ENCODE results near the gene TENM4. TPM values are rescaled to one million over a fixed set of nuclear protein-coding genes. Genes with fewer than 3 reads are reported as not detected.

The TENM4 gene
- total and polyA plus RNA-seq, 2 of the 13 experiments (the other 11 are each of a cell fraction or from before 2014, with no cell fraction given) = not detected

DNA sequence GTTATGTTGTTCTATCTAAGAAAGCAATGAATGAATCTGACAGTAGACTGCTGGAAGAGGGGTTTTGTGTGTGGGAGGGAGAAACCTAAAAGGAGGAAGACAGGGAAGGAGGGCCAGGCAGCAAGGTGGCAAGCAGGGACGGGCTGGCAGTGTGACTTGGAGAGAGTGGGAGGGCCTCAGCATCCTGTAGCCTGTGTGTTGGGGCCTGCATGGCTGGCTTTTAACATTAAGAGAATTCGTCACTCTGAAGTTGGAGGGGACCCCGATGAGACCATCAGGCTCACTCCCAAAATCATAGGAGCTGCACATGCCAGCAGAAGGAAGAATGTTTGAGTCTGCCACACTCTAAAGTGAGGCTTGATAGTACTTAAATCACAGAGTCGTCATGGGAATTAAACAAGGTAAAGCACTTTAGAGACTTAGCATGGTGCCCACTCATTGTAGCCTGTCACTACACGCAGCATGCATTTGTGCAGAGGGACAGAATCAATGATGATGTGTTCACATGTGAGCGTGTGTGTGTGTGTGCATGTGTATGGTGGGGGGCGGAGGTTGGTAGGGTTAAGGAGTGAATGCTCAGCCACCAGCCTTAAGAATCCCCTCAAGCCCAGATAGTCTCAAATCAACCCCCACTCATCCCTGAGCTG, 199.5 kb downstream of the TENM4 start:
- no peak overlapping the region for H3K4me2 ChIP-seq (ENCODE audit: low read depth, low read length)
- no peaks in the 10 kb centered on the region for H3K9me3 ChIP-seq (ENCODE audit: low read length)
- no peaks in the 10 kb centered on the region for H4K20me1 ChIP-seq (ENCODE audit: insufficient read depth, low read length)
- in situ Hi-C loops (cut with HindIII; ENCODE audit: extremely low pct_ligation_motif_present, low pct_unique_long_range_greater_than_20kb) (no loop called here), intact Hi-C loops (cut with micrococcal nuclease; ENCODE audit: unreplicated experiment) (no loop called here)
- DNase-seq (ENCODE audit: low spot score) (no peak), FAIRE-seq (no peak), ATAC-seq (no peak)
- no peak overlapping the region for H2AFZ ChIP-seq (ENCODE audit: low read length)
- no peaks in the 10 kb centered on the region for H3K79me2 ChIP-seq (ENCODE audit: insufficient read depth, low read length)
- H3K4me3 ChIP-seq (replicated peaks in 1 of 3; ENCODE audit: insufficient read depth in 1 of 3, low read depth in 2 of 3, low read length in 3 of 3) = no peak overlapping the region
- TF ChIP-seq ZNF850 (CRISPR knock-in tag; conservative IDR thresholded peaks at IDR 0.05) = no peak
- no peak for TF ChIP-seq ZNF772 (CRISPR knock-in tag; IDR thresholded peaks at IDR 0.05)
- TF ChIP-seq ZBTB7B (CRISPR knock-in tag; IDR thresholded peaks at IDR 0.05) = no peak
- no peak for TF ChIP-seq ZNF674 (CRISPR knock-in tag; IDR thresholded peaks at IDR 0.05; ENCODE audit: low read depth)
- TF ChIP-seq RARA (CRISPR knock-in tag; IDR thresholded peaks at IDR 0.05) = no peak
- TF ChIP-seq SETDB1 (CRISPR knock-in tag; IDR thresholded peaks at IDR 0.05; ENCODE audit: borderline replicate concordance) = no peak
- TF ChIP-seq ZNF354B (CRISPR knock-in tag; IDR thresholded peaks at IDR 0.05) = no peak
- no peak for TF ChIP-seq ZNF776 (CRISPR knock-in tag; IDR thresholded peaks at IDR 0.05)
- POLR2A ChIA-PET = no interaction called here
- H3K36me3 ChIP-seq (replicated peaks in 1 of 2; ENCODE audit: control insufficient read depth in 1 of 2, insufficient read depth in 2 of 2, low read length in 2 of 2) = no peaks in the 10 kb centered on the region
- H3K4me1 ChIP-seq (ENCODE audit: insufficient read depth, low read length) = no peaks in the 10 kb centered on the region
- no peak overlapping the region for H3K9ac ChIP-seq (ENCODE audit: insufficient read depth, low read depth, low read length)
- no peak overlapping the region for H3K27ac ChIP-seq (ENCODE audit: extremely low read length, insufficient read depth, low read length)
- CTCF ChIA-PET (ENCODE audit: low intra/inter-chr PET ratio, low total read pairs) = no interaction called here
- WGBS (ENCODE audit: low lambda C conversion rate) = 2% methylated on average over 7 of the region's 7 CpGs
- peaks cover 2 to 14% of the 10 kb centered on the region in 2 experiments; a peak in 3 of 5 replicates for H3K27me3 ChIP-seq (ENCODE audit: control insufficient read depth in 1 of 2, insufficient read depth in 2 of 2, low read length in 2 of 2)
- BruUV-seq (replicated peaks) = no TSS peak

DNA sequence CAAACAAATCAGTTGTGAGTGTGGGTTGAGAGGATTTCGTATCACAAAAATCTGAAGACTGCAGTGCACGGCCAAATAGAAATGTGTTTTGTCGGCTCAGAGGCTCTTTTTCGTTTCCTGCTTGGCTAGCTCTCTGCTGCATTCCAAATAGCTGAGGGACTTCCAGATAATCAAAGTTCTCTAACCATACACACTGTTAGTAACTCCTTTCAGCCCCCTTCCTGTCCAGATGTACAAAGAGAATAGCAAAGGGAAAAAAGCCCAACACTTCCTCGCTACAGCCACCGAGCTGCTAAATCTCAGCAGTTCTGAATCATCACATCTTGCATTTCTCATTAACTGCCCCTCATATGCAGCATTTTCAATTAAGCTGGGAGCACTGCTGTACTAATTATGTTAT, 203.1 kb downstream of the TENM4 start:
- DNase-seq (ENCODE audit: low spot score) = no peak
- Histone ChIP-seq H3K27me3 (ENCODE audit: control insufficient read depth in 1 of 2, insufficient read depth in 2 of 2, low read length in 2 of 2) (peaks cover 0 to 14% of the 10 kb centered on the region in 2 experiments; a peak in 1 of 5 replicates), H3K9me3 (ENCODE audit: low read length) (no peaks in the 10 kb centered on the region), H3K79me2 (ENCODE audit: insufficient read depth, low read length) (no peaks in the 10 kb centered on the region), H2AFZ (ENCODE audit: low read length) (no peak overlapping the region), H3K9ac (ENCODE audit: insufficient read depth, low read depth, low read length) (no peak overlapping the region), H4K20me1 (ENCODE audit: insufficient read depth, low read length) (no peaks in the 10 kb centered on the region), H3K36me3 (replicated peaks in 1 of 2; ENCODE audit: control insufficient read depth in 1 of 2, insufficient read depth in 2 of 2, low read length in 2 of 2) (no peaks in the 10 kb centered on the region), H3K4me3 (replicated peaks in 1 of 3; ENCODE audit: insufficient read depth in 1 of 3, low read depth in 2 of 3, low read length in 3 of 3) (no peak overlapping the region), H3K4me2 (ENCODE audit: low read depth, low read length) (no peak overlapping the region), H3K27ac (ENCODE audit: extremely low read length, insufficient read depth, low read length) (no peak overlapping the region), H3K4me1 (ENCODE audit: insufficient read depth, low read length) (no peaks in the 10 kb centered on the region)
- POLR2A ChIA-PET = no interaction called here
- no peak for ATAC-seq
- intact Hi-C loops (cut with micrococcal nuclease; ENCODE audit: unreplicated experiment) (no loop called here), in situ Hi-C loops (cut with HindIII; ENCODE audit: extremely low pct_ligation_motif_present, low pct_unique_long_range_greater_than_20kb) (no loop called here)
- BruUV-seq (replicated peaks) = no TSS peak
- 19% methylated on average over 6 of the region's 6 CpGs for WGBS (ENCODE audit: low lambda C conversion rate)
- CTCF ChIA-PET (ENCODE audit: low intra/inter-chr PET ratio, low total read pairs) = no interaction called here
- no peak for FAIRE-seq
- no peak for TF ChIP-seq RXRB (CRISPR knock-in tag; IDR thresholded peaks at IDR 0.05; ENCODE audit: borderline replicate concordance)
- TF ChIP-seq ZNF430 (CRISPR knock-in tag; IDR thresholded peaks at IDR 0.05) = no peak
- no peak for TF ChIP-seq FOSL2 (CRISPR knock-in tag; IDR thresholded peaks at IDR 0.05)
- TF ChIP-seq ZFP90 (CRISPR knock-in tag; IDR thresholded peaks at IDR 0.05; ENCODE audit: borderline replicate concordance) = no peak
- TF ChIP-seq ZNF253 (CRISPR knock-in tag; IDR thresholded peaks at IDR 0.05; ENCODE audit: borderline replicate concordance) = no peak
- no peak for TF ChIP-seq ZNF205 (CRISPR knock-in tag; IDR thresholded peaks at IDR 0.05)
- TF ChIP-seq POLR2AphosphoS2 (IDR thresholded peaks at IDR 0.05; ENCODE audit: low read depth, low read length) = no peak
- no peak for TF ChIP-seq SALL2 (CRISPR knock-in tag; IDR thresholded peaks at IDR 0.05)
- TF ChIP-seq KAT2B (IDR thresholded peaks at IDR 0.05; ENCODE audit: borderline replicate concordance, low read depth, low read length) = no peak
- no peak for TF ChIP-seq ZNF589 (CRISPR knock-in tag; conservative IDR thresholded peaks at IDR 0.05)
- TF ChIP-seq HCFC1 (IDR thresholded peaks at IDR 0.05; ENCODE audit: low read depth, low read length) = no peak
- no peak for TF ChIP-seq ZNF629 (CRISPR knock-in tag; conservative IDR thresholded peaks at IDR 0.05)
- TF ChIP-seq, protein P1, sequence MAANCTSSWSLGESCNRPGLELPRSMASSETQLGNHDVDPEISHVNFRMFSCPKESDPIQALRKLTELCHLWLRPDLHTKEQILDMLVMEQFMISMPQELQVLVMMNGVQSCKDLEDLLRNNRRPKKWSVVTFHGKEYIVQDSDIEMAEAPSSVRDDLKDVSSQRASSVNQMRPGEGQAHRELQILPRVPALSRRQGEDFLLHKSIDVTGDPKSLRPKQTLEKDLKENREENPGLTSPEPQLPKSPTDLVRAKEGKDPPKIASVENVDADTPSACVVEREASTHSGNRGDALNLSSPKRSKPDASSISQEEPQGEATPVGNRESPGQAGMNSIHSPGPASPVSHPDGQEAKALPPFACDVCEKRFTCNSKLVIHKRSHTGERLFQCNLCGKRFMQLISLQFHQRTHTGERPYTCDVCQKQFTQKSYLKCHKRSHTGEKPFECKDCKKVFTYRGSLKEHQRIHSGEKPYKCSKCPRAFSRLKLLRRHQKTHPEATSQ (CRISPR knock-in tag; IDR thresholded peaks at IDR 0.05; ENCODE audit: borderline replicate concordance) = no peak

Data from HepG2 (cell line).